Kidney epithelial cell (primary cell): ENCODE data around the gene PTPRQ. TPM values are rescaled to one million over a fixed set of nuclear protein-coding genes. Genes with fewer than 3 reads are reported as not detected.

ENCODE experiments used
- DNase-seq: peaks from one replicate; pipeline ENCODE4 v3.0.0-alpha.2; 2010; ENCODE audit warnings: low read depth
- H3K27me3 ChIP-seq: 2 replicates; pipeline ENCODE4 v1.6.0; 2011; ENCODE audit warnings: low read length; ENCODE audit not compliant: control insufficient read depth, insufficient read depth
- H3K36me3 ChIP-seq: 2 replicates; pipeline ENCODE4 v1.5.1; 2011; ENCODE audit warnings: low read length; ENCODE audit not compliant: control insufficient read depth, insufficient read depth
- H3K4me3 ChIP-seq: 2 replicates; pipeline ENCODE4 v1.5.1; 2011; ENCODE audit warnings: low read depth, mild to moderate bottlenecking, control low read depth, low read length
- total RNA-seq: library from RNA; depleted of rRNA; stranded (reverse); fragments of >200 nt; gene quantifications from 2 replicates; pipeline ENCODE4 v1.2.3, GENCODE V29; 2015
- TF ChIP-seq, protein P1 (sequence below): IDR thresholded peaks from 2 replicates; pipeline ENCODE4 v1.5.1; 2011; ENCODE audit warnings: mild to moderate bottlenecking, moderate library complexity, low read length, control low read depth, inconsistent platforms; ENCODE audit not compliant: insufficient read depth, poor library complexity, severe bottlenecking

The PTPRQ gene
- total RNA-seq, 1 donor from 2014 or later = under 0.01 TPM

DNA sequence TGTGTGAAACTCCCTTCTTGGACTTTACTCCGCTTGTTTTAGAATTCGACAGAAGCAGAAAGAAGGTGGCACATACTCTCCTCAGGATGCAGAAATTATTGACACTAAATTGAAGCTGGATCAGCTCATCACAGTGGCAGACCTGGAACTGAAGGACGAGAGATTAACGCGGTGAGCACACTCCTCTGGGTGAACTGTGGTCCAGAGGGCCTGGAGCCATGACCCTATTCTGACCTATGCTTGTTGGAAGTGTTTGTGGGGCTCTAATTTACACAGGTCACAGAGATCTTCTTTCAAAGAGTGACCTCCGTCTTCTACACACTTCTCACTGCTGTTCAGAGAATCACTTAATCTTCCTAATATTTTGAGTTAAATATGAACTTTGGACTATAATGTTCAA lies 190.9 kb downstream of the PTPRQ start:
- no peaks in the 10 kb centered on the region for H3K27me3 ChIP-seq
- TF ChIP-seq, protein P1, sequence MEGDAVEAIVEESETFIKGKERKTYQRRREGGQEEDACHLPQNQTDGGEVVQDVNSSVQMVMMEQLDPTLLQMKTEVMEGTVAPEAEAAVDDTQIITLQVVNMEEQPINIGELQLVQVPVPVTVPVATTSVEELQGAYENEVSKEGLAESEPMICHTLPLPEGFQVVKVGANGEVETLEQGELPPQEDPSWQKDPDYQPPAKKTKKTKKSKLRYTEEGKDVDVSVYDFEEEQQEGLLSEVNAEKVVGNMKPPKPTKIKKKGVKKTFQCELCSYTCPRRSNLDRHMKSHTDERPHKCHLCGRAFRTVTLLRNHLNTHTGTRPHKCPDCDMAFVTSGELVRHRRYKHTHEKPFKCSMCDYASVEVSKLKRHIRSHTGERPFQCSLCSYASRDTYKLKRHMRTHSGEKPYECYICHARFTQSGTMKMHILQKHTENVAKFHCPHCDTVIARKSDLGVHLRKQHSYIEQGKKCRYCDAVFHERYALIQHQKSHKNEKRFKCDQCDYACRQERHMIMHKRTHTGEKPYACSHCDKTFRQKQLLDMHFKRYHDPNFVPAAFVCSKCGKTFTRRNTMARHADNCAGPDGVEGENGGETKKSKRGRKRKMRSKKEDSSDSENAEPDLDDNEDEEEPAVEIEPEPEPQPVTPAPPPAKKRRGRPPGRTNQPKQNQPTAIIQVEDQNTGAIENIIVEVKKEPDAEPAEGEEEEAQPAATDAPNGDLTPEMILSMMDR = no peak
- no peaks in the 10 kb centered on the region for H3K36me3 ChIP-seq
- DNase-seq = no peak
- no peak overlapping the region for H3K4me3 ChIP-seq

DNA sequence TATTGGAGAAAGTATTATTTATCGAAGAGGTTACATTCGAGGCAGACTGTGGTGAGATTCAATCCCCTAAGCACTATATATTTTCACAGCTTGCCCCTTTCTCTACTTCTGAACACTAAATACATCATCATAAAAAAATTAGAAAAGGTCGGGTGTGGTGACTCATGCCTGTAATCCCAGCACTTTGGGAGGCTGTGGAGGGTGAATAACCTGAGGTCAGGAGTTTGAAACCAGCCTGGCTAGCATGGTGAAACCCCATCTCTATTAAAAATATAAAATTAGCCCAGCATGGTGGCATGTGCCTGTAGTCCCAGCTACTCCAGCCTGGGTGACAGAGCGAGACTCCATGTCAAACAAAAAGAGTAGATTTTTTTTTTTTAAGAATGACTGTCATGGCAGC lies 192.8 kb downstream of the PTPRQ start:
- Histone ChIP-seq H3K36me3 (no peaks in the 10 kb centered on the region), H3K27me3 (no peaks in the 10 kb centered on the region), H3K4me3 (no peak overlapping the region)
- TF ChIP-seq, protein P1 = no peak
- no peak for DNase-seq

DNA sequence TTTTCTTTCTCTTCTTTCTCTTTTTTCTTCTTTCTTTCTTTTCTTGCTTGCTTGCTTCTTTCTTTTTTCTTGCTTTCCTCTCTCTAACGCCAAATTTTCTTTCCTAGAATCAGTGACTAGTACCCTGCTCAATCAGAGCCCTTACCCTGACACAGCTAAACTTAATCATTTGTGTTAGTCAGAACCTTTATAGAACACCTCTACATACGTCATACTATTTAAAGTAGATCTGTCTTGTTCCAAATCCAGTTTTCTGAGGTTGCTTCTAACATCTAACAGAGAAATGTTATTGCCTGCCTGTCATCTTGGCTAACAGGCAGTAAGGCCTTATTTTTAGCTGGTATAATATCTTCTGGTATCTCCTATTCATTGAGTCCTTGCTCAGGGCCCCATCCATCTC lies 197.9 kb downstream of the PTPRQ start:
- Histone ChIP-seq H3K4me3 (no peak overlapping the region), H3K27me3 (no peaks in the 10 kb centered on the region)
- TF ChIP-seq, protein P1 = no peak

DNA sequence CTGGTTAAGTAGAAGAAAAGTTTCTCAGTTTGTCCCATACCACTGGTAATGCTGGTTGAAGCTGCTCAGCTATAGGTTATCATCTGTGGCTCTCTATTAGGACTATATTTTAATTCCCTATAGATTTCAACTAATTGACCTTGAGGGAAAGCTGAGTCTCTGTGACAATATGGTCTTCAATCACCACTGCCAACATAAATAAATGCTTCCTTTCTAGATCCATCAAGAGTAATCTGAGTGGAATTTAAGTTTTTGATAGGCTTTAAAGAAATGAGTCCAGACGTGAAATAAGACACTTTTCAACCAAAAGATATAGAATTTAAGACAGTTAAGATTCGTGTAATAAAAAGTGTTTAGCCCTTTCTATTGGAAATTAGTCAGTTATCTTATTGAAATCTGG lies 199.9 kb downstream of the PTPRQ start:
- Histone ChIP-seq H3K27me3 (no peaks in the 10 kb centered on the region), H3K4me3 (no peak overlapping the region), H3K36me3 (no peaks in the 10 kb centered on the region)
- no peak for DNase-seq
- TF ChIP-seq, protein P1 = no peak

More for the DNA sequence above, 197.9 kb downstream of the PTPRQ start:
- no peak for DNase-seq
- H3K36me3 ChIP-seq = no peaks in the 10 kb centered on the region

DNA sequence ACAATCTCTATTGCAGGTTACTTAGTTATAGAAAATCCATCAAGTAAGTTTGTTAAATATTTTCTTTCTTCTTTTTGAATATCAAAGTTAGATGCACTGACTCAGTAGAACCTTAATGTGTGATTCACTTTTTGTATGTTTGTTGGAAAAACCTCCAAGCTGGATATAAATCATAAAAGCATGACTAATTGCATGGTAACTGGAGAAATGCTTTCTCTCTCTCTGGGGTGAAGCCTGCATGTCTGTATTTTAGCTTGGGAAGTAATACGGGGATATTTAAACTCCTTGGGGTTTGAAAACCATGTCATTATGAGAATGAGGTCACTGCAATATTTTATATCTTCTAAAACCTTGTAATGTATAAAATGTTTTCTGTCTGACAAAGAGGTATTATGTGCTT lies 204.8 kb downstream of the PTPRQ start:
- Histone ChIP-seq H3K27me3 (no peaks in the 10 kb centered on the region), H3K4me3 (no peak overlapping the region), H3K36me3 (no peaks in the 10 kb centered on the region)
- no peak for DNase-seq
- TF ChIP-seq, protein P1 = no peak

DNA sequence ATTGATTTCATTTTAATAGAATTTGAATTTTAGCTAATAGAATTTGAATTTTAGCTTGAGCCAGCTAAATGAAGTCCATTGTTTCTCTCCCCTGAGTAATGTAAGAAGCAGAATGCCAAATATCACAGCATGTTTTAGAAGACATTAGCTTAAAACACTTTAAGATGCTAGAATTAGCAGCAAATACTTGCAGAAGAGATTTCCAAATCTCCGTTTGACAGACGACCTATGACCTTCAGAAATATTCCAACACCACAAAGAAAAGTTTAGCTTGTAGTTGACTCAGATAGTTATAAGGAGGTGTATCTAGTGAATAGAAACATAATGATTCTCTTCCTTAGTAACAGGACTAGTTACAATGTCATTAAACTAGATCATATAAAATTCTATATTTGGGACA lies 211.7 kb downstream of the PTPRQ start:
- TF ChIP-seq, protein P1 = no peak
- no peak for DNase-seq

More for the DNA sequence above, 211.7 kb downstream of the PTPRQ start:
- no peaks in the 10 kb centered on the region for H3K36me3 ChIP-seq
- no peak overlapping the region for H3K4me3 ChIP-seq
- no peaks in the 10 kb centered on the region for H3K27me3 ChIP-seq
